GM18909 (cell line): ENCODE measurements around the gene GAMT.
"Not testable (repeated sequence)": the region's sequence is repeated elsewhere in the genome, so short reads cannot be mapped to it uniquely, and the experiment has no call there.

Source experiments
- ATAC-seq: cut with Tn5 transposase; IDR thresholded peaks from one replicate; pipeline ENCODE4 v1.9.1; 2021; ENCODE audit warnings: mild to moderate bottlenecking; ENCODE audit not compliant: unreplicated experiment, poor library complexity

Gene GAMT

DNA sequence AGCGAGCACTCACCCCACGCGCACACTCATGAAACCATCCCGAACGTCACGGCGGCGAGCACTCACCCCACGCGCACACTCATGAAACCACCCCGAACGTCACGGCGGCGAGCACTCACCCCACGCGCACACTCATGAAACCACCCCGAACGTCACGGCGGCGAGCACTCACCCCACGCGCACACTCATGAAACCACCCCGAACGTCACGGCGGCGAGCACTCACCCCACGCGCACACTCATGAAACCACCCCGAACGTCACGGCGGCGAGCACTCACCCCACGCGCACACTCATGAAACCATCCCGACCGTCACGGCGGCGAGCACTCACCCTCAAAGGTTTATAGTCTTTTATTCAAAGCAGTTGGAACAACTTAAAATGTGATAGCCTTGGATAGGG, 18.7 kb upstream of the GAMT start:
- not testable (repeated sequence) for ATAC-seq

DNA sequence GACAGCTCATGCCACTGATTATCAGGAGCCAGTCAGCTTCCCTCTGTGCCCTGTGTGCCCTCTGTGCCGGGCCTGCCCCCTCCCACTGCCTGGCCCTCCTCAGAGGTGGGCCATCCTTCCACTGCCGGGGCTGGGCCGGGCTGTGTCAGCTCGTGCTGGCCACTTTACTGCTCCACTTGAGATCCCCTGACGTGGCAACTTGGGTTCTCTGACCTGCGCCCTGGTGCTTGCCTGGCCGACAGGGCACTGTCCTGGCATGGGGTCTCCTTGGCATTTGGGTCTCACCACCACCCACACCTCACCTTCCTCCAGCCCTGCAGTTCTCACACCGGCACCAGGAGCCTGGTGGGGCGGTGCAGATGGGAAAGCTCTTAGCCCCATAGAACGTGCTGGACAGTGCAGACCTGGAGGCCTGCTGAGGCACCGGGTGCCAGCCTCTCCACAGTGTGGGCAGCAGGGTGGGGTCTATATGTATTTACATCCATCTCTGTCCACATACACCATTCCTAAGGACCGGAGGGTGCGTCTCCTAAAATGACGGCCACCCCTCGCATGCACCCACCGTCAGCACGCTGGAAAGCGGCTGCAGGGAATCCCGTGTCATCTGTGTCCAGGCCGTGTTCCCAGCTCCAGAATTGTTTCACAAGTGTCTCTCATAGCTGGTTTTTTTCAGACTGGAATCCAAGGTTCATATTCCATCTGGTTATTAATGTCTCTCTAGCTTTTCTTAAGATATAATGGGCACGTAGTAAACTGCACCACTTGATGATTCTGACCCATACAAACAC, 17.8 kb upstream of the GAMT start:
- ATAC-seq = no peak

DNA sequence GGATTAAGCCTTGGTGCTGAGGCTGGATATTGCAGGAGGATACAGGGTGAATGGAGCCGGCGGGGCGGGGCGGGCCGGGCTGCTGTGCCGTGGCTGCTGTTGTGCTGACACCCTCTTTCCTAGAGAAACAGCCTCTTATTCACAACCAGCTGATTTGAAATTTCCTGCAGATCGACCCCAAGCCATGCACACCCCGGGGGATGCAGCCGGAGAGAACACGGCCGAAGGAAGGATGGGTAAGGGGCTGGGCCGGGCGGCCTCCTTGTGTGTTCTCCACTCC, 17.1 kb upstream of the GAMT start:
- no peak for ATAC-seq

DNA sequence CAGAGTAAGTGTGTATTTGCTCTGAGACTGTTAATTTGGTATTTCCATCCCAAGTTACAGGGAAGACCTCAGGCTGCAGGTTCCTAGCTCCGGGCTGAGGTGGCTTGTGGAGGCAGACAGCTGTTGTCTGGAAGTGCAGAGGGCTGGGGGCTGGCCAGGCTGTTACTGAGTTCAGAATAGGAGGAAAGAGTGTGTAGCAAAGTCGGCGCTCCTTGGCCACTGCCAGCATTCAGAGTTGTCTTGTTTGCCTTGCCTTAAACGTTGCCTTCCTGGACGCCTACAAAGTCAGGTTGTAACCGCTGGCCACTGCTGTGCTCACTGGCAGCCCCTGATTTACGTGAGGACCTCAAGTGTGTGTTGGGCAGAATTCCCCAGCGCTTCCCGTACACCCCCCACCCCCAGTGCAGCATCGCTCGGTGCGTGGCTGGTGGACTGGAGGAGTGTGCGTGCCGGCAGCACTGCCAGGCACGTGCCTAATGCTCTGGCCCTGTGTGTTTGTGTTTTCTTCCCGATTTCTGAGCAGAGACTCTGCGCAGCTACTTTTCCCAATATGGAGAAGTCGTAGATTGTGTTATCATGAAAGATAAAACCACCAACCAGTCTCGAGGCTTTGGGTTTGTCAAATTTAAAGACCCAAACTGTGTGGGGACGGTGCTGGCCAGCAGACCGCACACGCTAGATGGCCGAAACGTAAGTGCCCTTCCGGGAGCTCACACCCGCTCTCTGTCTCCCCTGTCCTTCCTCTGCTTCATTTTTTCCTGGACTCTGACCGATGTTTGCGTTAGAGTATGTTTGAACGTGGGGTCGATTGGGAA, 16.5 kb upstream of the GAMT start:
- ATAC-seq = no peak

DNA sequence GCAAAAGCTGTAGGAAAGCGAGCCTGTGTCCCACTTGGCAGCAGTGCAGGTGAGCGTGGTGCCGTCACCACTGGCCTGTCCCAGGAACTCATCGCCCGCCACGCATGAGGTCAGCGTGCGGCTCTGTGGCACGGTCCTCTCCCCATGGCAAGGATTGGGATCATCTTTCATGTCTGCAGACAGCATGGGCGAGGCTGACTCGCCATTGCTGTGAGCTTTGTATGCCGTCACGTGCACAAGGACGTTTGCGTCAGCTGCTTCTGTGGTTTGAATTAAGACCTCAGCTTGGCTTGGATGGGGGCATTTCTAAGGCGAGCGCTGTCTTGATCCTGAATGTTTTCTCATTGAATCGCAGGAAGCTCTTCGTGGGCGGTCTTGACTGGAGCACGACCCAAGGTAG, 15.8 kb upstream of the GAMT start:
- ATAC-seq = no peak

DNA sequence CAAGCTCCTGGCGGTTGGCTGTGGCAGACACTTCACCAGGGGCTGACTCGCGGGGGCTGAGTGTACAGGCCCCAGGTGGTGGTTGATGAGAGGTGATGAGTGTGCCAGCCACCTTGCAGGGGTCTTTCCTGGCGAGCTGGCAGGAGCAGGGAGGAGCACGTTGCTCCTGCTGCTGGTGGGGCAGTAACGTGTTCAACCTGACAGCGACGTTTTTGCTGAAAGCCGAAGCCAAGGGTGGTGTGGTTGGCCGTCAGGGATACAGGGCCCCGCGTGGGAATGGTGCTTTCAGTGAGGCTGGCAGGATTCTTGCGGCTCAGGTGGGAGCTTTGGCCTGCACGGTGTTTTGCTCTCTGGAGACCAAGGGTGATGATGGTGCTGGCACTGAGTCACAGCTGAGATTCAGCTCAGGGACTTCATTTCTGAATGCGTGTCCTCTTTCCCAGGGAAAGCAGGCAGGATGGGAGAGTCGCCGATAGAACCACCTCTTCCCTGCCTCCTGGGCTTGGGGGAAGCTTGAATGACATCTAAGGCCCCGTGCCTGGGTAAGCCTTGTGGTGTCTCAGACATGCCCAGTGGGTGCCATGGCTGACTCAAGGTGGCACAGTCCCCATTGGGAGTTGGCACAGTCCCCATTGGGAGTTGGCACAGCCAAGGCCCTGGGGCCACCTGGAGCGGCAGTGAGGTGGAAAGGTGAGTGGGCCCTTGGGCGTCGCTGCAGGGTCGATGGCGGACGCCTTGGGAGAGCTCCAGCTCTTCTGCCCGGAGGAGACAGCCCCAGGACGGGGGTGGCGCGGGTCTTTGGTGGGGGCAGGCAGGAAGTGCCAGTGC, 14.9 kb upstream of the GAMT start:
- ATAC-seq = no peak

DNA sequence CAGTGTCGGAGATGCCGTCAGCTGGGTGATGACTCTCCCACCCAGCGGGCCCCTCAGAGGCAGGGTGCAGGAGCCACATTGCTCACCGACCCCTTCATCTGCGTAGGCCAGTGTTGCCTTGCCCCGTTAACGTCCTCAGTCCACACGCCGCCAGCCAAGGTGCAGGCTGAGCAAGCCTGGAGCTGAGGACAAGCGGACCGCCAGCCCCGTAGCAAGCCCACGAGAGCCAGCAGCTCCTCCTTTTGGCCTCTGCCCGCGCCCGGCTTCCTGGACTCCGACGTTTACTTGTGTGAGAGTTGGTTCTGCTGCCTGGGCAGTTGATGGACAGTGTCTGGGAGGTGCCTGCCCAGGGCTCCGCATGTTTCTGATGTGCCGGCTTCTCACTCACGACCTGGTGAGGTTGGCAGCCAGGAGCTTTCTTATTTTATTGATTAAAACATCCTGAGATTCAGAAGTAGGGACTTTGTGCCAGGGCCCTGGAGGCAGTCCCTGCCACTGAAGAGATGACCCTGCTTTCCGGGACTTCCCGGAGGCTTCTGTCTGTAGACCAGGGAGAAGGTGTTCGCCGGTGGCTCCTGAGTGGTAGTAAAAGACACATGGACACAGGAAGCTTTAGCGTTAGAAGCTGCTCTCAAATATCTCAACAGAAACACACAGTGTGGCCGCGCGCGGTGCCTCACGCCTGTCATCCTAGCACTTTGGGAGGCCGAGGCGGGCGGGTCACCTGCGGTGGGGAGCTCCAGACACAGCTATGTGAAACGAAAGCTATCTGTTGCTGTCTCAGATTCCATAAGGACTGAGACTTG, 11.9 kb upstream of the GAMT start:
- ATAC-seq = no peak

DNA sequence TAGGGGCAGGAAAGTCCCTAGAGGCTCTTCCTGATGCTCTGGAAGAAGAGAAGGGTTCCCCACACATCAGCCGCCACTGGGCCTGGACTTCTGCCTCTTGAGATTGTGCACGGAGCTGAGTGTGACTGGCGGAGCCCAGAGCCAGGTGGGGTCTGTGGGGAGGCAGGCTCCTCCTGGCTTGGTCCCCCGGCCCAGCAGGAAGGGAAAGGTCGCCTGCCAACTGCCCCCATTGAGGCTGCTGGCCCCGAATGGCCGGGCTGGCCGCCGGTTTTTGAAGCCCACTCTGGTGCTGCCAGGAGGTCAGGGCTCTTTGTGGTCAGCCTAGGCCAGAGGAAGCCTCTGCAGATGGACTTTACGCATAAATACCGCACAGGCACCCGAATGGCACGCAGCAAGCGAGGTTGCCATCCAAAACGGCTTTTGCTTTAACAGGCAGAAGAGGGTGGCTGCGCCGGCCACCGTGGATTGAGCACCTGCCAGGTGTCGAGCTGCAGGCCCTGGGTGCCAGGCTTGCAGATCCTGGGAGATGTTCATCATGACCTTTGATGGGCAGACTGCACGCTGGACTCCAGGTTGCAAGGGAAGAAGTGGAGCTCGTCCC, 11.1 kb upstream of the GAMT start:
- no peak for ATAC-seq

DNA sequence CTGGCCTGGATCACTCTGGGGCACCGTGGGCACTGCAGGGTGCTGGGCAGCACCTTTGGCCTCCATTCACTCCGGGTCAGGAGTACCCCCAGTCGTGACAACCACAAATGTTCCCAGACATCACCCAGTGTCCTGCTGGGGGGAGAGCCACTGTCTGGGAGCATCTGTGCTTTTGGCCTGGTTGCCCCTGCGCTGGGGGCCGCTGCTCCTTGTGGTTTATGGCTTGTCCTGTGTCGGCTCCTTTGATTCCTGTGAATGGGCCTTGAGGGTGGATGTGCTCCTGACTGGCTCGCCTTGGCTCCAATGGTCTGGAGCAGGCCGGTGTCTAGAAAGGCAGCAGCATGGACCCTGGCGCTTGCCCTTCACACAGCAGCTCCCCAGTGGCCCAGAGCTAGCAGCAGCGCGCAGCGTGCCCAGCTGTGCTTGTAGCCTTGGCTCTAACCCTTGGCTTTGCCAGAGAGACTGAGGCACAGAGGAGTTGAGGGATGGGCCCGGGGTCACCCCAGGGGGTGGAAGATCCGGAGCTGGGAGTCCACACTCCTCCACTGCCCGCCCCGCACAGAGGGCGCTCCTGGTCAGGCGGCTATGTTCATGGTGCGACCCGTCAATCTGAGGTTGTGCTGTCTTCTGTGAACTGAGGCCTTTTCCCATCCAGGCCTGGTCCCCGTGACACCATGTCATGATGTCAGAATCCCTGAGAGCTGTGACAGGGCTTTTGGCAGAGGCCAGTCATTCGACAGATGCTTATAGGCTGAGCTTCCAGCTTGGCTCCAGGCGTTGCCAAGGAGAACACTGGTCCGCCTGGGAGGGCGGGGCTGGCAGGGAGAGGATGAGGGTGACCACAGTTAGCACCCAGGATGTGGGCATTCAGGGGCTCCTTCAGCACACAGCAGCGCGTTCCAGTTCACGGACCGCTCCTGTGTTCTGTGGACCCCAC, 10.2 kb upstream of the GAMT start:
- ATAC-seq = no peak

DNA sequence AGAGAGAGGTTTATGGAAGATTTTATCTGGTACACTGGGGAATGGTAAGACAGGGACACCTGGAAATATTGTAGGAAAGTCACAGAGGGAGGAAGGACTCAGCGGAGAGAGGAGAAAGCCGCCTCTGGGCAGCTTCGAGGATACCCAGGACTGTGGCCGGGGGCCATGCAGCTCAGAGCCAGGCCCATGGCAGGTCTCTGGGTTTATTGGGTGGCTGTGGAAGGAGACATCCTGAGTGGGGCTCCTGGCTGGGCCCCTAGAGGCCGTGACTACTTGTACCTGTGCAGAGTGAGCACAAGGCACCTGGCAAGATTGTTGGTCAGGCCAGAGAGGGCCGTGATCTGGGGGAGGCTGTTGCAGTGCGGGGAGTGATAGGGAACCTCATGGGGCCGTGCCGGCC, 9.4 kb upstream of the GAMT start:
- no peak for ATAC-seq

DNA sequence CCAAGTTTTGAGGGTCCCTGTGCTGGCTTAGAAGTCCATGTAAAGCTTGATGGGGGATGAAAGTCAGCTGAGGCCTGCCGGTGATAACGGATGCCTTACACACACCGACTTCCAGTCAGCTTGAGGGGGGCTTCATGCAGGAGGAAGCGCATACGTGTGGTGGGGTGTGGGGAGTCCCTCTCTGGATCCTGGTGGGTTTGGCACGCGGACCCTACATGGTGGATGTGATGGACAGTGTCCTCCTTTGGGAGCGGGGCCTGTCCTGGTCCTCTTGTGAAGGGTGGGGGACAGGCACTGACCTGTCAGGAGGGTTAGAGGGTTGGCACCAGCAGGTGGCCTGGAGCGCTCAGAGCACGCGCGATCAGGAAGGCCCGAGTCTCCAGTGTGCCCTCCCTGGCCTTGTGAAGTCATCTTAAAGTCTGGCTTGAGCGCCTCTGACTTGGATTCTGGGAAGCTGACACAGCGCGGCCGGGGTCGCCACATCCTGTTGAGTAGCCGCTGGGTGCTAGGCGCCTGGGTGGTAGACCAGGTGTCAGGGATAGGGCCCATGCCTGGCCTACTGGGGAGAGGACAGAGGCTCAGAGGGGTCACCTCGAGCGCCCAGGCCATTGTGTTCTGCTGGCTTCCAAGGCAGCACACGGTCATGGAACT, 8.9 kb upstream of the GAMT start:
- no peak for ATAC-seq

DNA sequence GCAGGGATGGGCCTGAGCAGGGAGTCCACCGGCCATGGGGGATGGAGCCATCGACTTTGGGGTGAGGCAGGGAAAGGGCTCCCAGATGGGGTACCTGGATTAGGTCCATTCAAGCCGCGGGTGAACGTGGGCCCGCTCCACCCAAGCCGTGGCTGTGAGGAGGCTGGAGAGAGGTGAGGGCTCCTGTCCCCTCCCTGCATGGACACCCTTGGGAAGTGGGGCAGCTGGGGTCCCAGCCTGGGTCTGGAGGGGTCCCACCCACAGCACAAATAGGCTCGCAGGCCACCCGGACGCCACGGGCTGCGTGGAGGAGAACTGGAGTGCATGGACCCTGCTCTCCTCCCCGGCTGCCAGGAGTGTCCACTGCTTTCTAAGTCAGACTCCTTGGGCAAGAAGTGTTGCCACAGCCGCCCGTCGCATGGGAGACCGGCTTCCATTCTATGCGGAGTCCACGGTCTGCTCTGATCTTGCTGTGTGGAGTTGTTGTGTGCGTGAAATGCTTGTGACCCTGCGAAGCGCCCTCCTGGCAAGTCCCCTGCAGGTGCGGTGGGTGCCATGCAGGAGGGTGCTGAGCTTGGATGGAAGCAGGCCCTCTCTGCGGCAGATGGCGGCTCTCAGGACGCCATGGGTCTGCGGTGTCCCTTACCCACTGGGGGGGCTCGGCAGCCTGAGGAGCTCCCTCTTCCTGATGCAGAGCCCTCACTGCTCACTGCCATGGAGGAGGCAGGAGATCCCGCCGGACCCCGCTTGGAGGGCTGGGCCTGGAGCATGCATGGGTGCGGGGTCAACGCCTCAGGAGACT, 8.1 kb upstream of the GAMT start:
- no peak for ATAC-seq

DNA sequence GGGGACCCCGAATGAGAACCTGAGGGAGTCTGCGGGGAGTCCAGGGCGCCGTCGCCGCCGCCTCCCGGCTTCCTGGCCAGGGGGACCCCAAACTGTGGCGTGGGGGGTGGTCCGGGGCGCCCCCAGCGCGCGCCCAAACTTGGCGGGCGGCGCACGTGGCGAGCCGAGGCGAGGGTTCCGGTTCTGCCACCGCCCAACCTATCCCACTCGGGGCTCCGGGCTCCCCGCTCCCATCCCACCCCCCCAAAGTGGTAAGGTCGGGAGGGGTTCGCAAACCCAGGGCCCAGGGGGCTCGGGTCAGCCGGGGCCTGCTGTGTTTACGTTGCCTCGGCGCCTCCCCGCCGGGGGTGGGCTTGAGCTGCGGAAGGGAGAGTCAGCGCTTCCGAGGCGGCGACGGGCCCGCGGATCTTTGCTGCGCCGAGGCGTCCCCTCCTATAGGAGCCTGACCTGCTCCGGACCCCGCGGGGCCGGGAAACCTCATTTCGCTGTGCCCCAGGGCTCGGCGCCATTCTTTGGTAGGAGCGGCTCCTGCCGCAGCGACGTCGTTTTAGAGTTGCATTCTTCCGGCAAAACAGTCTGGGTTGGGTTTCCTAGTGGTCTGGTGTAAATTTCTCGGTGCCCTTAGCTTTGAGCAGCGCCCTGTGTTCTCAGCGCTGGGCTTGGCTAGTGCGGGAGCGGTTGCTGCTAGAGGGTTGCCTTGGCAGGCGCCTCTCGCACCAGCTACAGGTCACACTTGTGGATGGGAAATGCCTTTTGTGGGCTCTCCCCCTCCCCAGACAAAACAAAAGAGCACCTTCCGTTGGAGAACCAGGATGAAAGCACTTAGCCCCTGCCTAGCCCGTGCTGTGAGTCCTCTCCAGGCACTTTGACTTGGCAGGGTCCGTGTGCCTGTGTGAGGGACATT, 7.2 kb upstream of the GAMT start:
- no peak for ATAC-seq

DNA sequence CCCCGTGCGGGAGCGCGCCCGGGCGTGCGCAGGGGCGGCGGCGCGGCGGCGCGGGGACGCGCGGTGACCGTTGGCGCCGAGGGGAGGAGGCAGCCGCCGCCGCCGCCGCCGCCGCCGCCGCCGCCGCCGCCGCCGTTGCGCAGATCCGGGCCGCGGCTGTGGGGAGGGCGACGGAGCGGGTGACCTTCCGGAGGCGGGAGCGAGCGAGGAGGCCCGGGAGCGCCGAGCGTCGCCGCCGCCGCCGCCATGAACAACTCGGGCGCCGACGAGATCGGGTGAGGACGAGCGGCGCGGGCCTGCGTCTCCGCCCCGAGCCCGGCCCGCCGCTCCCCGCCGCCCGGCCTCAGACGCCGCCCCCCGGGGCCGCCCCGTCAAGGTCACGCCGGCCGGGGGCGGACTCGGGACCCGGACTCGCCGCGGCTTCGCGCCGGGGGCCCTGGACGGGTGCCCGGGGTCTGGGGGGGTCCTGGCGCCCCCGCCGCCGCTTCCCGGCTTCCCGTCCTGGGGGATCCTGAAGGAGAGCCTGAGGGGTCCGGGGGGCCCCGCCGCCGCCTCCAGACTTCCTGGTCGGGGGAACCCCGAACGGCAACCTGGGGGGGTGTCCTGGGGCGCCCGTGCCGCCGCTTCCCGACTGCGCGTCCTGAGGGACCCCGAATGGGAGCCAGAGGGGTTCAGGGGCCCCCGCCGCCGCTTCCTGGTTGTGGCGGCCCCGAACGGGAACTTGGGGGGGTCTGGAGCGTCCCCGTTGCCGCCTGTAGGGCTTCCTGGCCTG, 6.4 kb upstream of the GAMT start, which contains the start of gene DAZAP1:
Gene DAZAP1 (plus strand): TSS at position 59 of the 772 bp plus-strand sequence. CDS start 188 bp downstream, at position 247.
- peak; percentile 24 for ATAC-seq

DNA sequence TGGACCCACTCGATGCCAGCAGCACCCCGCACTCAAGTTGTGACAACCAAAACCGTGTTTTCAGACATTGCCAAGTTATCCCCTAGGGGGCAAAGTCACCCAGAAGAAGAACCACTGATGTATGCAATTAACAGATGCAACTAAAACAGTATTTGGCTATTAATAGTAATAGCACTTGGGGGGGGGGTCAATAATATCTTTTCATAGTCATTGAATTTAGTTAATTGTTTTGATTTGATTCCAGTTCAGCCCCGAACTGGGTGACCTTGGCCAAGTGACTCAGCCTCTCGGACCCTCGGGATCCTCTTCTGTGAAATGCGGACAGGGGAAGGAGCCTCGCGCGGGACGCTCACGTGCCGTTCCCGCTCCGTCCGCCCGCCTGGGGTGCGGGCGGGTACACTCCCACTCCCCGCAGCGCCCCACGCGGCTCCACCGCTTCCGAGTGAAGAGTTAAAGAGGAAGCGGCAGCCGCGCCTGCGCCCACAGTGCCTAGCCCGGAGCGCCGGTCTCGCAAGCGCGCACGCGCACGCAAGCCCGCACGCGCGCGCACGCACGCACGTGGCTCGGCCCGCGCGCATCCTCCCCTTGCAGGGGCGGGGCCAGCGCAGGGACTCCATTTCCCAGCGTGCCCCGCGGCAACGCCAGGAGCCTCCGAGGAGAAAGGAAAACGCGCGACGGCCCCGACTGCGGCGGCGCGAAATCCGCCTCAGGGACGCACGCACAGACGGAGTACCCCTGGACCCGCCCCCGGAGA, 5.6 kb upstream of the GAMT start:
- ATAC-seq = peak; percentile 79
